Testis (tissue), 3 donors: ENCODE measurements around the gene LIMD2. TPM values are rescaled to one million over a fixed set of nuclear protein-coding genes. Genes with fewer than 3 reads are reported as not detected.

Experiments
- DNase-seq: peaks from one replicate; pipeline ENCODE4 v3.0.0-alpha.2; 2019
- H3K27ac ChIP-seq, 2 donors: fragments of 200-600 bp; sonication (generic); one replicate each; pipeline ENCODE4 v1.5.1; 2019
- H3K27me3 ChIP-seq: fragments of 200-600 bp; sonication (generic); one replicate; pipeline ENCODE4 v1.5.1; 2019
- H3K36me3 ChIP-seq: fragments of 200-600 bp; sonication (generic); one replicate; pipeline ENCODE4 v1.5.1; 2017; ENCODE audit warnings: low read depth; ENCODE audit errors: missing control alignments
- H3K4me1 ChIP-seq: fragments of 200-600 bp; sonication (generic); one replicate; pipeline ENCODE4 v1.5.1; 2019
- H3K4me3 ChIP-seq, 2 donors: fragments of 200-600 bp; sonication (generic); one replicate each; pipeline ENCODE4 v1.5.1; 2017 to 2019
- H3K9me3 ChIP-seq: fragments of 200-600 bp; sonication (generic); one replicate; pipeline ENCODE4 v1.5.1; 2017
- CTCF ChIP-seq, 3 experiments: fragments of 450-650 bp in 2 of 3; fragments of 200-600 bp in 1 of 3; sonication (generic) in 1 of 3; IDR thresholded peaks; one replicate each; pipeline ENCODE4 v1.5.1; 2016 to 2019; ENCODE audit warnings: antibody characterized with exemption in 3 of 3, mild to moderate bottlenecking in 2 of 3, moderate library complexity in 1 of 3
- POLR2A ChIP-seq: fragments of 450-650 bp; IDR thresholded peaks from one replicate; pipeline ENCODE4 v1.6.1; 2017; ENCODE audit warnings: antibody characterized with exemption, mild to moderate bottlenecking, moderate library complexity
- WGBS, 2 donors: methylation state at CpG; one replicate each; pipeline ENCODE4 v1.1.5; 2018; 5-methylcytosine and 5-hydroxymethylcytosine counted together
- intact Hi-C: fragments of 100-400 bp; cut with DNase I; formaldehyde crosslinking; loops from one replicate; pipeline ENCODE4 v1.15.1; 2023; ENCODE audit warnings: low total_unique reads
- polyA plus RNA-seq: library from polyadenylated mRNA; stranded (reverse); fragments of 350-450 nt; fragmentation: Illumina TruSeq; extraction: RNeasy Lipid Tissue Mini Kit (QIAGEN cat#74804); gene quantifications from one replicate; pipeline ENCODE4 v1.2.3, GENCODE V29; 2014; ENCODE audit warnings: low read depth, low replicate concordance; ENCODE audit not compliant: insufficient read depth
- total RNA-seq, 2 donors: library from RNA; depleted of rRNA; stranded (reverse); fragments of >200 nt; gene quantifications; one replicate each; pipeline ENCODE4 v1.2.3, GENCODE V29; 2016

LIMD2 gene
- total and polyA plus RNA-seq, 3 donors from 2014 or later: 21.9 to 22.9 (median 22.8) TPM

- Histone ChIP-seq H3K4me3 (no peak overlapping the region), H3K27ac (no peak overlapping the region), H3K27me3 (no peaks in the 10 kb centered on the region), H3K36me3 (no peaks in the 10 kb centered on the region), H3K4me1 (no peaks in the 10 kb centered on the region), H3K9me3 (no peaks in the 10 kb centered on the region)
- TF ChIP-seq POLR2A (no peak), CTCF (IDR thresholded peaks at IDR 0.05) (no peak)
- intact Hi-C loops: no loop called here
- DNase-seq: no peak
- WGBS, 2 donors: 87 to 92% methylated on average over 3 of the region's 3 CpGs
Measured at GRCh38 chr17:63657786-63658185, 42.1 kb downstream of the LIMD2 start.

GRCh38 chr17:63653050-63653449 lies 46.9 kb downstream of the LIMD2 start:
- DNase-seq: no peak
- 42 to 49% methylated on average over 2 of the region's 2 CpGs for WGBS, 2 donors
- H3K4me3 ChIP-seq: no peak overlapping the region
- H3K9me3 ChIP-seq: no peaks in the 10 kb centered on the region
- no peaks in the 10 kb centered on the region for H3K27me3 ChIP-seq
- TF ChIP-seq CTCF (IDR thresholded peaks at IDR 0.05): no peak
- TF ChIP-seq POLR2A: no peak
- no peaks in the 10 kb centered on the region for H3K36me3 ChIP-seq
- no peaks in the 10 kb centered on the region for H3K4me1 ChIP-seq
- H3K27ac ChIP-seq: no peak overlapping the region
- intact Hi-C loops: no loop called here

GRCh38 chr17:63652106-63652505 lies 47.8 kb downstream of the LIMD2 start:
- DNase-seq: no peak
- Histone ChIP-seq H3K4me3 (no peak overlapping the region), H3K4me1 (no peaks in the 10 kb centered on the region), H3K36me3 (no peaks in the 10 kb centered on the region), H3K27me3 (no peaks in the 10 kb centered on the region), H3K27ac (no peak overlapping the region), H3K9me3 (no peaks in the 10 kb centered on the region)
- no peak for TF ChIP-seq CTCF (IDR thresholded peaks at IDR 0.05)
- TF ChIP-seq POLR2A: no peak
- WGBS, 2 donors: 80 to 82% methylated on average over 3 of the region's 3 CpGs
- intact Hi-C loops: no loop called here

- no peaks in the 10 kb centered on the region for H3K36me3 ChIP-seq
Measured at GRCh38 chr17:63649813-63650212, 50.1 kb downstream of the LIMD2 start.

More at GRCh38 chr17:63649813-63650212, 50.1 kb downstream of the LIMD2 start:
- no peak for DNase-seq
- Histone ChIP-seq H3K4me3 (no peak overlapping the region), H3K9me3 (no peaks in the 10 kb centered on the region), H3K27ac (no peak overlapping the region), H3K27me3 (no peaks in the 10 kb centered on the region), H3K4me1 (no peaks in the 10 kb centered on the region)
- intact Hi-C loops: no loop called here
- TF ChIP-seq POLR2A (no peak), CTCF (IDR thresholded peaks at IDR 0.05) (no peak)
- WGBS, 2 donors: 88 to 90% methylated on average over 1 of the region's 1 CpG
